GM10847 (cell line): ENCODE results near the gene CST5.

Experiments used
- POLR2A ChIP-seq: IDR thresholded peaks from 2 replicates; pipeline ENCODE4 v1.6.1; 2011; ENCODE audit not compliant: insufficient read length; ENCODE audit errors: extremely low read depth

CST5 gene

DNA sequence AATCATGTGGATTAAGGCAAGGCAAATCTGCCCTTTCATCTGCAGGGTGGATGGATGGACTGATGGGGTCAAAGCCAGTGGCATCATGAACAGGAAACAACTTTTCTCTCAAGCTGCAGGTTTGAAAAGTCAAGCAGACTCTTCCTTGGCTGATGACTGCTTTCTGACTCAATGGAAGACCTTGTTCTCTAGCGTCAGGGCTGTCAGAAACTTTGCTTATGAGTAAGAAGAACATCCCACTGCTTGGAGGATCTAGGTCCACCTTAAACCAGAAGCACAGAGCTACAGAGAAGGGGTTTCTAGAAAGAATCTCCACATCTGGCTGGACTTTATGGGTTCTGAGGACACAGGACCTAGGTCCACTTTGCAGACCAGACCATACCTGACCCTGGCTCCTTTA, 36.3 kb upstream of the CST5 start:
- TF ChIP-seq POLR2A, result no peak

DNA sequence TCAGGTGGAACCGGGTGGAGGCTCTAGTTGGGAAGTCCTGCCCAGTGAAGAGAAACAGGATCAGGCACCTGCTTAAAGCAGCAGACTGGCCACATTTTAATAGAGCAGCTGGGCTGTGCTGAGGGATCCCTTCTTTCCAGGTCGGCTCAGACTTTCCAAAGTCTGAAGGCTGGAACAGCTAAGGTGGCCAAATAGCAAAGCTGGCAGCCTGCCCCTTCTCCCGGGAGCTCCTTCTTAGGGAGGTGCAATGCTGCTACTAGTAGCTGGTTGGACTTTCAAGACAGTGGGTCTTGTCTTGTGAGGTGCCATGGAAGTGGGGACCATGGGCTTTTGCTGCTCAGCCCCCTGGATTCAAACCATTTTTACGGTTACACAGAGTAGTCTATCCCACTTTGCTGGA, 30.7 kb upstream of the CST5 start:
- no peak for TF ChIP-seq POLR2A

DNA sequence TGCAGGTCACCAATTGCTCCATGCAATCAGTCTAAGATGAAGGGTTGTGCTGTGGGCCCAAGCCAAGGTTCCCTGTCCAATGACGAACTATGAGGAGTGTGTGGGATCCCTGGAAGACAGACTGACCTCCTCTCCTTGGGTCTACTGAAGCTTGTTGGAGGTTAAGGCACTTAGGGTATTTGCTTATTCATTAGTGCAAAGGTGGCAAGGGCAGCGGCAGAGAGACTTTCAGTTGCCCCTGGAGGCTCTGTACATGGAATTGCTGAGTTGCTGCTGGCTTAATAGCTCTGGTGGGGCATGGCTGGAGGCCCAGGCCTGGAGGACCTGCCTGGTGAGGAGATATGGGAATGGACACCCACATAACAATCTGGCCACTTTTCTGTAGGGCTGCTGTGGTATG, 29.8 kb upstream of the CST5 start:
- TF ChIP-seq POLR2A, result no peak

DNA sequence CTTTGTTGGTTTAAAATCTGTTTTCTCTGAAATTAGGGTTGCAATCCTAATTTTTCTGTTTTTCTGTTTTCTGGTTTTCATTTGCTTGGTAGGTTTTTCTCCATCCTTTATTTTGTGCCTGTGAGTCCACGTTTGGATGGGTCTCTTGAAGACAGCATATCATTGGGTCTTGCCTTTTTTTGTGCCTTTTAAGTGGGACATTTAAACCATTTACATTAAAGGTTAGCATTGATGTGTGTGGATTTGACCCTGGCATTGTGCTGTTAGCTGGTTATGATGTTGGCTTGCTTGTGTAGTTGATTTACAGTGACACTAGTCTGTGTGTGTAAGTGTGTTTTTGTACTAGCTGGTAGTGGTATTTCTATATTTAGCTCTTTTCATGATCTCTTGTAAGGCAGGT, 28.0 kb upstream of the CST5 start:
- TF ChIP-seq POLR2A, result no peak

DNA sequence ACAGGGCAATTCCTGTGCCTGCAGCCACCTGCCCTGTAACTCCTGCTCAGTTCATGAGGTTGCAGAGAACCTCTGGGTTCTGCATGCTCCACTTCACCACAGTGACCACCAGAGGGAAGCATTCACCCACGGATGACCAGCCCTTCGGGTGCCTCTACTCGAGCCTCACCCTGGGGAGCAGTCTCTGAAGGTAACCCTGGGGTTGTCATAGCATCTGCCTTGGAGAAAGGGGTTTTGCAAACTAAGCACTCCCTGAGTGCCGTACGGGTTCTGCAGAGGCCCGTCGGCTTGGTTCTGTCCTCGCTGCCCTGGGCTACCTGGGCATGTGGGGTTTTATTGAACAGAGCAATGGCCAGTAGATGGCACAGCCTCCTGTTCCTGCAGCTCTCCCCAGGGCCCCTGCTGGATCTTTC, 10.2 kb upstream of the CST5 start:
- no peak for TF ChIP-seq POLR2A

DNA sequence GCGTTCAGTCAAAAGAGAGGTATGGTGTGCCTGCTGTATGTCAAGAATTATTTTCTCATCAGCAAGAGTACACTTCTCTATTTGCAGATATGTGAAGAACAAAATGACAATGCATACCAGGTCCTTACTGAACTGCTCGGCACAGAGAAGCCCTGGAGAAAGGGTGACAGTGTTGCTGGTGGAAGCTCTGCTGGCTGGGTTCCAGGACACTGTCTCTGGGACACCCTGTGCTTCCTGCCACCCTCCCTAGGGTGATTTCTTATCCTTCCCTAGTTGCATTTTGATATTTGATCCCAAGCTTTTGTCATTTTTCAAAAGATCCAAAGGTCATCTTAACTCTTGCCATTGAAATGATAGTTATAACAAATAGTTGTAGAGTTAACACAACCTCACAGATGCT, 8.3 kb upstream of the CST5 start:
- no peak for TF ChIP-seq POLR2A

DNA sequence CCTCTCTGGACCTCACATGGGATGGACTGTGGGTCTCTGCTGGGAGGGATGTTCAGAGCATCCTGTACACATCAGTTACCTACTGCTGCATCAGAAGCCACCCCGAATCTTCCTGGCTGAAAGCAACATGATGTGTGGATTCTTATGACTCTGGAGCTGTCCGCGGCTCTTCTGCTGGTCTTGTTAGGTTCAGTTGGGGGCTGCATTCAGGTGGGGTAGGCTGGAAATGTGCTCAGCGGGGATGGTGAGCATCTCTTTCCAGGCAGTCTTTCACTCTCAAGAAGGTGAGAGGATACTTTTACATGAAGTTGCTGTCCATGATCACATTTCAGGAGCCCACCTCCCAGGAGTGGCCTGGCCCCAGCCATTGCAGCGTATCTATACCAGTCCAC, 5.2 kb upstream of the CST5 start:
- TF ChIP-seq POLR2A, result no peak

DNA sequence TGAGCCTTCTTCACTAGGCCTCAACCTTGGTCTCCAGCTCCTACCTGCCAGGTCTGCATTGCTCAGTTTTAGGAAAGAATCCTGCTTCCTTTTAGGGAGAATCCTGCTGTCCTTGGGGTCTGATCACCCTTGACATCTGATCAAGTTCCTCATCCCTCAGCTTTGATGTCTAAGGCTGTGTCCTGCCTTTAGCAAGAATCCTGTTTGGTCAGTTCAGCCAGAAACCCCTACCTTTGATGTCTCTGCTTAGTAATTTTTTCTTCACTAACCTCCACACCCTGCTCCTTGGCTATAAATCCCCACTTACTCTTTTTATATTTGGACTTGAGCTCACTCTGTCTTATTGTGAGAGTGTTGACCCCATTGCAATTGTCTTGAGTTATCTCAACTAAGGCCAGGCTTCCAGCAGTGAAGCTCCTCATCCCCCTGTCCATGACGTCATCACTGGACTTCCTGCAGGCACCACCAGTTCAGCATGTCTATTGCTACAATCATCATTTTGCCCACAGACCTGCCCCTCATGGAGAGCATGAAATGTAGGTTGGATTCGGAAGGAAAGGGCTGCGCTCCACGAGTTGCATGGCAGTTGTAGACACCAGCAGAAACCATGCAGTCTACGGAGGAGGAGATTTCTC, 4.7 kb upstream of the CST5 start:
- TF ChIP-seq POLR2A, result no peak

DNA sequence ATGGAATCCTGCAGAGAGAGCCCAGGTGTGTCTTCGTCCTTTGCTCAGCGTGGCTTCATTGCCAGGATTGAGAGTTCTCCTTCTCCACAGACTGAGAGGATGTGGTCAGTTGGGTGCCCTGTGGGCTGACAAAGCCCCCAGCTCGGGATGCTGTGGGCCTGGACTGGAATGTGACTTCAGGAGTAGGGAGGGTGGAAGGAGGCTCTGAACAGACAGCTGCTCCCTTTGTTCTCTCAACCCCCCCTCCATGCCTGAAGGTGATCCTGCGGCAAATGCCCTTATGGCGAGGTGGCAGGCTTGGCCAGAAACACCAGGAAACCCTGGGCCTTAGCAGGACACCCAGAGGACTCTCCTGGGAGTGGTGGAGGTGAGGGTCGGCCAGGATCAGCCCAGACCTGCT, 1.8 kb upstream of the CST5 start:
- no peak for TF ChIP-seq POLR2A

DNA sequence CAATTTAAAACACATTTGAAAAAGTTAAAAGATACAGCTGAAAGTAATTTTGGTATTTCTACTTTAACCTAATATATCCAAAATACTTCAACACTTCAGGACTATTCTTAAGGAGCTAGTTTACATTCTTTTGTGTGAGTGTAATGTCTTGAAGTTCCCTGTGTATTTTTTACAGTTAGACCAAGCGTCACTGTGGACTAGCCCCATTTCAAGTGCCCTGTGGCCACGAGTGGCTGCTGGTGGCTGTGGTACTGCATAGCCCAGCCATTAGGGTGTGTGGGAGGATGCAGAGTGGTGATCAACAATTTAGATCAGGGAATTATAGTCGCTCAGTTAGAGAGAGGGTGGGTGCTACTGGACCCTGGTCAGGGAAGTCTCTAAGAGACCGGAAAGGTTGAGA, 869 bp upstream of the CST5 start:
- no peak for TF ChIP-seq POLR2A

DNA sequence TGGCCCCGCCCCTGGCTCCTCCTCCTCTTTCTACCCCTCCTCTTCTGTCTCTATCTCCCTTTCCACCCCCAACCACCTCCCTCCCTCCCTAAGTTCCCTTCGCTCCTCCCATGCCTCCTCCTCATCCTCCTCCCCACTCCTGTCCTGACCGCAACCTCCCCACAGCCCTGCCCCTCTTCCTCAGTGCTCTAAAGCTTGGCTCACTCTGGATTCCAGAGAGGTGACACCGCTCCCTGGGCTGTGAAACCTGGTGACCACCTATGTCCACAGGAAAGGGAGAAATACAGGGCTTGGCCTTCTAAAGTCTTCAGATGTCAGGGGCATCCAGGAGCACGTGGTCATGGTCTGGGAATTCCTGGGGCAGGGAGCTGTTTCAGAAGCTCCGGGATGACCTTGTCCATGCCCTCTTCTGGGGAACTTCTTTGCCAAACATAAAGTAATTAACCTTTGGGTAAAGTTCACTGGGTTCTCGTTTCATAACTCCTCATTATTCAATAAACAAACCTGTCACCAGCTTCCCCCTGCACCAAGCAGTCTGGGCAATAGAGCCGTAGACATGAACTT, 345 bp upstream of the CST5 start:
- TF ChIP-seq POLR2A, result no peak

DNA sequence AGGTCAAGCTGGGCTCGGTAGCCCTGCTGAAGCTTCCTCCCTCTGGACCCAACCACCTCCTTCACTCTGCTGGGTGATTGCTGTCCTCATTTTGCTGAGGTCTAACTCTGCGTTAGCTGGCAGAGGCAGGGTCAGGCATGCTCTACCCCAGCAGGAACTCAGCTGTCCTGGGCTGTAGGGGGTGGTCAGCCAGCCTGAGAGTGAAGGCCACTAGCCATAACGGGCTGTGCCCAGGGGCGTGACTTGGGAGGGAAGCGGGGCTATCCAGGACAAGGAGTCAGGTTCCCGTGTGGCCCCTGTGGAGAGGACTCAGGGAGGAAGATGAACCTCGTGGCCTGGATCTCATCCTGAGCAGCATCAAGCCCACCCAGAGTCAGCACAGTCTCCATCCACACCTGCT, 761 bp downstream of the CST5 start:
- no peak for TF ChIP-seq POLR2A

DNA sequence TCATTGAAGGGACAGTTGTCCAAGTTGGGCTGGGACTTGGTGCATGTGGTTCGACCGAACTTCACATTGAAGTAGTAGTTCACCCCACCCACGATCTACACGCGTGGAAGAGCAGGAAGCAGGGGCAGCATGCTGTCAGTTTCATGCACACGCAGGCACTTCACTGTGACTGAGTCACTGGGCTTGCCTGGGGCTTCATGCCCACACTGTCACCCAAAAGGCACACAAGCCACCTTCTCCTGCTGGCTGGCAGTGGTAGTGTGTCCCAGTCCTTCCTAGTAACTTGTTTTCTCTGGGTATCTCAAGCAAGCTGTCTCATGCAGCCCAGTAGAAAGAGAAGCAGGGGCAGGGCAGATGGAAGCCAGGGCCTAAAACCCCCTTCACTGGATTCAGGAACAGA, 2.0 kb downstream of the CST5 start:
- TF ChIP-seq POLR2A, result no peak

DNA sequence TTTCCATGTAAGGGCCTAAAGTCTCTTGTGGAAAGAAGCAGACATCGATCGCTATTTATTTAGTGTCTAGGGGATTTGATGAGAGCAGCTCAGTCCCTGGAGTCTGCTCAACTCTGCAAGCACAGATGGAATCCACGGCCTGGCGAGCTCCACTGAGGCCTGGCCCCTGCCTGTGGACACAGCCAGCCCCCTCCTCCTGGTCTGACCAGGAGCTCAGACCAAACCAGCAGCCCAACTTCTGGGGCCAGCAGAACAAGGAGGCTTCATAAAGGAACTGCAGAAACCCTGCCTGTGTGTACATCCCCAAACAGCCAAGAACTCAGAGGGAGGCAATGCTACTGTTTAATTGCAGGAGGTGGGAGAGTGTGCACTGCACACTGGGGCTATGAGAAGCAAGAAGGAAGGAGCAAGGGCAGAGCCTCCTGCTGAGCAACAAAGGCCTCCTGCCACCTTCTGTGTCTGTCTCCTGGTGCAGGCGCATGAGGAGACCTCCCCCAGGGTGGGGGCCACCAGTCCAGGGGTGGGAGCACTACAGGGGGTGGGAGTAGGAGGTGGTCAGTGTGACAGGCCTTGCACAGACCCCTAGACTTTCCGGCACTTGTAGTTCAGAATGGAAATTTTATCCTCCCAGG, 3.8 kb downstream of the CST5 start:
- TF ChIP-seq POLR2A, result no peak

DNA sequence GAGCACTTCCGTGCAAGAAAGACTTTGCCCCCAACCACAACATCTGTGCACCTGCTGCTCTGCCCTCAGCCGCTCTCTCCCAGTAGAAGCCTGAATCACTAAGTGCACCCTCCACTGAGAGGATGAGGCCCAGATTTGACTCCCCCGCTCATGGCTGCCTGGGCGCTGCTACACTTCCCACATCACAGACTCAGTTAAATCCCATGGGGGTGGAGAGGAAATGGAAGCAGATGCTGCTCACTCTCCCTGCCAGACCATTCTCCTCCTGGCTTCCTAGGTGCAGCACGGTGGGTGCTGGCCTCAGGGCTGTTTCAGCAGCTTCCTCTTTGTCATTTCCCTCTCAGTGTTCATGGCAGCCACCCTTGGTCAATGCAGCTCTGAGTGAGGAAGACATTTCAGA, 4.8 kb downstream of the CST5 start:
- no peak for TF ChIP-seq POLR2A

DNA sequence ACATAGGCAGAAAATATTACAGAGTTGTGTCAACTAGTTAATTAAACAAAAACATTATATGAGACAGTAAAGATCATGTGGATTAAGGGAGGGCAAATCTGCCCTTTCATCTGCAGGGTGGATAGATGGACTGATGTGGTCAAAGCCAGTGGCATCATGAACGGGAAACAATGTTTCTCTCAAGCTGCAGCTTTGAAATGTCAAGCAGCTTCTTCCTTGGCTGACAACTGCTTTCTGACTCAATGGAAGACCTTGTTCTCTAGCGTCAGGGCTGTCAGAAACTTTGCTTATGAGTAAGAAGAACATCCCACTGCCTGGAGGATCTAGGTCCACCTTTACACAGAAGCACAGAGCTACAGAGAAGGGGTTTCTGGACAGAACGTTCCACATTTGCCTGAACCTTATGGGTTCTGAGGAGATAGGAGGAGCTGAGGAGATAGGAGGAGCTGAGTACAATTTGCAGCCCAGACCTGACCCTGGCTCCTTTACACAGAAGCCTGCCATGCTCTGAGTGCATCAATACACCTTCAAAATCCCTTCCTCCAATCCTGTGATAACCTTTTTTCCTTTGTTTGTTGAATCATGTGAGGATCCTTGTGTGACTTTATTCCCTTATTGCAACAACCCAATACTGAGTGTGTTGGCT, 6.1 kb downstream of the CST5 start:
- TF ChIP-seq POLR2A, result no peak
